ENCODE measurements around the gene TLR8.

DNA sequence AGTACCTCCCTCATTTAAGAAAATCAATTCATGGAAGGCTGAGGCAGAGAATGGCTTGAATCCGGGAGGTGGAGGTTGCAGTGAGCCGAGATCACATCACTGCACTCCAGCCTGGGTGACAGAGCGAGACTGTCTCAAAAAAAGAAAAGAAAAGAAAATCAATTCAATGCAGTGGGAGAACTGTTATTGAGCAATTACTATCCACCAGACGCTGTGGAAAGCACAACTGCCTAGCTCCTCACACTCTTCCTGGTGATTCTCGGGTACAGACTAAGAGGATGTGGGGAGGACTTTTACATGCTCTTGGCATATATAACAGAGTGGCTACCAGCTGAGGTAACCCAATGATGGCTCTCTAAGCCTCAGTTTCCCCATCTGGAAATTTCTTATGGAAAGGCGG is 65.8 kb downstream of the TLR8 start:
- TF ChIP-seq, protein P1, sequence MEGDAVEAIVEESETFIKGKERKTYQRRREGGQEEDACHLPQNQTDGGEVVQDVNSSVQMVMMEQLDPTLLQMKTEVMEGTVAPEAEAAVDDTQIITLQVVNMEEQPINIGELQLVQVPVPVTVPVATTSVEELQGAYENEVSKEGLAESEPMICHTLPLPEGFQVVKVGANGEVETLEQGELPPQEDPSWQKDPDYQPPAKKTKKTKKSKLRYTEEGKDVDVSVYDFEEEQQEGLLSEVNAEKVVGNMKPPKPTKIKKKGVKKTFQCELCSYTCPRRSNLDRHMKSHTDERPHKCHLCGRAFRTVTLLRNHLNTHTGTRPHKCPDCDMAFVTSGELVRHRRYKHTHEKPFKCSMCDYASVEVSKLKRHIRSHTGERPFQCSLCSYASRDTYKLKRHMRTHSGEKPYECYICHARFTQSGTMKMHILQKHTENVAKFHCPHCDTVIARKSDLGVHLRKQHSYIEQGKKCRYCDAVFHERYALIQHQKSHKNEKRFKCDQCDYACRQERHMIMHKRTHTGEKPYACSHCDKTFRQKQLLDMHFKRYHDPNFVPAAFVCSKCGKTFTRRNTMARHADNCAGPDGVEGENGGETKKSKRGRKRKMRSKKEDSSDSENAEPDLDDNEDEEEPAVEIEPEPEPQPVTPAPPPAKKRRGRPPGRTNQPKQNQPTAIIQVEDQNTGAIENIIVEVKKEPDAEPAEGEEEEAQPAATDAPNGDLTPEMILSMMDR (IDR thresholded peaks at IDR 0.05; ENCODE audit: low read depth, low read length), result no peak
- no peak for TF ChIP-seq EZH2phosphoT487 (IDR thresholded peaks at IDR 0.05; ENCODE audit: low read depth)

Data from OCI-LY3 (cell line).